Activated CD4-positive, alpha-beta T cell treated with anti-CD3 and anti-CD28 coated beads, Interleukin-2, amount 50 U/mL, for 4 hours (primary cell): ENCODE results near the gene SIL1.
"Not testable (repeated sequence)": the region's sequence is repeated elsewhere in the genome, so short reads cannot be mapped to it uniquely, and the experiment has no call there.

Source experiments
- DNase-seq, 2 experiments: peaks; one replicate each; pipeline ENCODE4 v3.0.0-alpha.2; 2020

SIL1 gene

GRCh38 chr5:139171779-139172404 lies 26.3 kb downstream of the SIL1 start:
- no peak for DNase-seq

- no peak for DNase-seq
Measured at GRCh38 chr5:139167952-139168720, 30.0 kb downstream of the SIL1 start.

- DNase-seq = no peak
Measured at GRCh38 chr5:139167533-139167932, 30.6 kb downstream of the SIL1 start.

- no peak for DNase-seq
Measured at GRCh38 chr5:139167063-139167462, 31.1 kb downstream of the SIL1 start.

GRCh38 chr5:139164897-139165296 lies 33.3 kb downstream of the SIL1 start:
- not testable (repeated sequence) for DNase-seq

GRCh38 chr5:139164020-139164419 lies 34.1 kb downstream of the SIL1 start:
- DNase-seq = no peak

GRCh38 chr5:139162448-139162847 lies 35.7 kb downstream of the SIL1 start:
- DNase-seq = no peak

- DNase-seq = no peak
Measured at GRCh38 chr5:139158791-139159190, 39.4 kb downstream of the SIL1 start.

- no peak for DNase-seq
Measured at GRCh38 chr5:139157556-139157955, 40.6 kb downstream of the SIL1 start.

GRCh38 chr5:139156814-139157213 lies 41.4 kb downstream of the SIL1 start:
- no peak for DNase-seq

- no peak for DNase-seq
Measured at GRCh38 chr5:139155333-139155732, 42.8 kb downstream of the SIL1 start.

- DNase-seq = no peak
Measured at GRCh38 chr5:139151902-139152301, 46.3 kb downstream of the SIL1 start.

- no peak for DNase-seq
Measured at GRCh38 chr5:139150367-139150999, 47.7 kb downstream of the SIL1 start.

- DNase-seq = no peak
Measured at GRCh38 chr5:139149477-139150199, 48.5 kb downstream of the SIL1 start.

GRCh38 chr5:139148986-139149385 lies 49.2 kb downstream of the SIL1 start:
- DNase-seq = no peak

- no peak for DNase-seq
Measured at GRCh38 chr5:139148306-139148705, 49.9 kb downstream of the SIL1 start.

GRCh38 chr5:139147483-139148087 lies 50.6 kb downstream of the SIL1 start:
- DNase-seq = no peak

GRCh38 chr5:139146809-139147482 lies 51.2 kb downstream of the SIL1 start:
- DNase-seq = no peak

GRCh38 chr5:139141446-139142204 lies 56.5 kb downstream of the SIL1 start:
- no peak for DNase-seq

GRCh38 chr5:139140591-139141071 lies 57.5 kb downstream of the SIL1 start:
- DNase-seq = no peak

- no peak for DNase-seq
Measured at GRCh38 chr5:139138809-139139208, 59.4 kb downstream of the SIL1 start.
